Liver (tissue), 9 donors: ENCODE data around the gene GUCA2A. TPM values are rescaled to one million over a fixed set of nuclear protein-coding genes. Genes with fewer than 3 reads are reported as not detected.

Source experiments
- DNase-seq: peaks from one replicate; pipeline ENCODE4 v3.0.0-alpha.2; 2017; ENCODE audit warnings: low spot score
- H3K27ac ChIP-seq, 2 donors: one replicate each; pipeline ENCODE4 v1.7.0; 2013; ENCODE audit warnings: inconsistent platforms in 2 of 2, low read length in 2 of 2, control low read depth in 1 of 2, low read depth in 1 of 2, mild to moderate bottlenecking in 1 of 2
- H3K27me3 ChIP-seq, 4 donors: one replicate each; pipeline versions ENCODE4 v1.6.1 to v1.7.0; 2013; ENCODE audit warnings: low read length in 3 of 4, inconsistent platforms in 1 of 4, mild to moderate bottlenecking in 1 of 4, moderate library complexity in 1 of 4; ENCODE audit not compliant: control insufficient read depth in 4 of 4, insufficient read depth in 4 of 4
- H3K36me3 ChIP-seq, 4 donors: one replicate each; pipeline versions ENCODE4 v1.6.1 to v1.7.0; 2013; ENCODE audit warnings: low read length in 3 of 4, mild to moderate bottlenecking in 3 of 4, low read depth in 1 of 4, moderate library complexity in 1 of 4; ENCODE audit not compliant: control insufficient read depth in 4 of 4, insufficient read depth in 3 of 4
- H3K4me1 ChIP-seq, 4 donors: one replicate each; pipeline versions ENCODE4 v1.6.1 to v1.7.0; 2013; ENCODE audit warnings: low read length in 3 of 4, mild to moderate bottlenecking in 3 of 4, moderate library complexity in 1 of 4; ENCODE audit not compliant: control insufficient read depth in 4 of 4, insufficient read depth in 4 of 4
- H3K4me3 ChIP-seq, 3 donors: one replicate each; pipeline versions ENCODE4 v1.6.1 to v1.7.0; 2013; ENCODE audit warnings: low read length in 3 of 3, control low read depth in 1 of 3, low read depth in 1 of 3, mild to moderate bottlenecking in 1 of 3
- H3K9ac ChIP-seq, 2 donors: one replicate each; pipeline ENCODE4 v1.7.0; 2013; ENCODE audit warnings: low read length in 2 of 2, mild to moderate bottlenecking in 2 of 2, moderate library complexity in 2 of 2, control low read depth in 1 of 2, low read depth in 1 of 2
- H3K9me3 ChIP-seq, 4 donors: one replicate each; pipeline versions ENCODE4 v1.6.1 to v1.7.0; 2013; ENCODE audit warnings: low read length in 3 of 4; ENCODE audit not compliant: control insufficient read depth in 4 of 4
- ATF3 ChIP-seq: IDR thresholded peaks from 2 replicates; pipeline ENCODE4 v1.6.1; 2016; ENCODE audit warnings: antibody characterized with exemption
- EGR1 ChIP-seq, 2 donors: IDR thresholded peaks; 2 replicates each; pipeline ENCODE4 v1.6.1; 2016 to 2018; ENCODE audit warnings: antibody characterized with exemption in 2 of 2, low read depth in 2 of 2
- FOXA1 ChIP-seq: IDR thresholded peaks from 2 replicates; pipeline ENCODE4 v1.6.1; 2016; ENCODE audit warnings: antibody characterized with exemption
- FOXA2 ChIP-seq: IDR thresholded peaks from 2 replicates; pipeline ENCODE4 v1.6.1; 2016; ENCODE audit warnings: antibody characterized with exemption
- GABPA ChIP-seq, 2 donors: IDR thresholded peaks in 1 of 2; conservative IDR thresholded peaks in 1 of 2; 2 replicates each; pipeline ENCODE4 v1.6.1; 2016; ENCODE audit warnings: antibody characterized with exemption in 2 of 2, mild to moderate bottlenecking in 1 of 2, moderate library complexity in 1 of 2
- HNF4A ChIP-seq, 2 donors: conservative IDR thresholded peaks; 2 replicates each; pipeline ENCODE4 v1.6.1; 2016; ENCODE audit warnings: antibody characterized with exemption in 2 of 2, mild to moderate bottlenecking in 2 of 2
- HNF4G ChIP-seq: IDR thresholded peaks from 2 replicates; pipeline ENCODE4 v1.6.1; 2016; ENCODE audit warnings: antibody characterized with exemption
- JUND ChIP-seq, 2 donors: IDR thresholded peaks; 2 replicates each; pipeline ENCODE4 v1.6.1; 2016; ENCODE audit warnings: antibody characterized with exemption in 2 of 2
- NR2F2 ChIP-seq: IDR thresholded peaks from 2 replicates; pipeline ENCODE4 v1.6.1; 2016; ENCODE audit warnings: antibody characterized with exemption
- RAD21 ChIP-seq, 2 donors: IDR thresholded peaks; 2 replicates each; pipeline ENCODE4 v1.6.1; 2016; ENCODE audit warnings: antibody characterized with exemption in 2 of 2, mild to moderate bottlenecking in 2 of 2
- REST ChIP-seq: IDR thresholded peaks from 2 replicates; pipeline ENCODE4 v1.6.1; 2016; ENCODE audit warnings: antibody characterized with exemption, mild to moderate bottlenecking
- RXRA ChIP-seq, 2 donors: IDR thresholded peaks; 2 replicates each; pipeline ENCODE4 v1.6.1; 2017 to 2018; ENCODE audit warnings: antibody characterized with exemption in 2 of 2, mild to moderate bottlenecking in 1 of 2
- SP1 ChIP-seq: IDR thresholded peaks from 2 replicates; pipeline ENCODE4 v1.6.1; 2018; ENCODE audit warnings: antibody characterized with exemption, mild to moderate bottlenecking
- TAF1 ChIP-seq: conservative IDR thresholded peaks from 2 replicates; pipeline ENCODE4 v1.6.1; 2016; ENCODE audit warnings: antibody characterized with exemption, mild to moderate bottlenecking
- YY1 ChIP-seq: IDR thresholded peaks from 2 replicates; pipeline ENCODE4 v1.6.1; 2016; ENCODE audit warnings: antibody characterized with exemption, mild to moderate bottlenecking
- ZBTB33 ChIP-seq: IDR thresholded peaks from 2 replicates; pipeline ENCODE4 v1.6.1; 2016; ENCODE audit warnings: antibody characterized with exemption
- WGBS: extraction: QIAGEN DNeasy Blood & Tissue Kit; methylation state at CpG from one replicate; pipeline ENCODE4 v1.1.7; 2013; 5-methylcytosine and 5-hydroxymethylcytosine counted together
- polyA plus RNA-seq, 2 donors: library from polyadenylated mRNA; stranded (reverse) in 1 of 2; unstranded in 1 of 2; fragments of 200-250 nt in 1 of 2; fragments of >200 nt in 1 of 2; fragmentation: Nextera tagmentation in 1 of 2; extraction: Ambion mirVana in 1 of 2; gene quantifications; one replicate each; pipeline versions ENCODE4 v1.2.1 to v1.2.3, GENCODE V29; 2013 to 2015
- total RNA-seq, 2 donors: library from RNA; depleted of rRNA; stranded (reverse); fragments of >200 nt; gene quantifications; one replicate each; pipeline ENCODE4 v1.2.3, GENCODE V29; 2014
- TF ChIP-seq, protein P1 (sequence below): IDR thresholded peaks from 2 replicates; pipeline ENCODE4 v1.6.1; 2016; ENCODE audit warnings: antibody characterized with exemption
- TF ChIP-seq, protein P2 (sequence below): fragments of 150-350 bp; IDR thresholded peaks from 2 replicates; pipeline ENCODE4 v1.5.1; 2017; ENCODE audit warnings: improper control_type of control experiment, low read depth, low read length; ENCODE audit not compliant: missing input control
- donor health status: healthy.
- donor health status: healthy.
- donor health status: healthy.
- donor health status: healthy.
- donor health status: healthy.

The GUCA2A gene
- total and polyA plus RNA-seq, 4 donors = not detected

DNA sequence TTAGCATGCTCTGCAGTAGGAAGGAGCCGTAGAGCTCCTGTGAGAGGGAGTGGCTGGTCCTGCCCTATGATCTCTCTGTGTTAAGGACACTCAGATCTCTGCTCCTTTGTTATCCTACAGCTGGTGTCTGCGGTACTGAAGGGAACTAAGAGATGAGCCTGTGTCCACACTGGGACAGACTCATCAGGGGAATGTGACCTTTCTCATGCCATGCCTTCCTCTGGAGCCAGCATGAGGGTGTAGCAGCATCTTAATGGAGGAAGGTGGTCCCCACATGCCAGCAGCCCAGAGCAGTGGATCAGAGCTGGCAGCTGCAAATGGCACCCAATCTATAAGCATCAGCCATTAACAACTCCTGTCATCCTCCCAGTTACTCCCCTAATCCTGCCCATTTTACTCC is 36.0 kb downstream of the GUCA2A start:
- Histone ChIP-seq H3K4me1 (no peaks in the 10 kb centered on the region), H3K27ac (no peak overlapping the region), H3K4me3 (no peak overlapping the region), H3K36me3 (no peaks in the 10 kb centered on the region), H3K27me3 (no peaks in the 10 kb centered on the region), H3K9me3 (no peaks in the 10 kb centered on the region), H3K9ac (no peak overlapping the region)
- no peak for DNase-seq
- no peak for TF ChIP-seq TAF1
- no peak for TF ChIP-seq YY1
- no peak for TF ChIP-seq JUND (IDR thresholded peaks at IDR 0.05)
- no peak for TF ChIP-seq FOXA1
- TF ChIP-seq ZBTB33 = no peak
- no peak for TF ChIP-seq FOXA2
- no peak for TF ChIP-seq GABPA (IDR thresholded peaks at IDR 0.05 in 1 of 2, conservative IDR thresholded peaks at IDR 0.05 in 1 of 2)
- TF ChIP-seq EGR1 (IDR thresholded peaks at IDR 0.05; ENCODE audit: low read depth in 2 of 2) = no peak
- no peak for TF ChIP-seq HNF4A (conservative IDR thresholded peaks at IDR 0.05)
- TF ChIP-seq, protein P1, sequence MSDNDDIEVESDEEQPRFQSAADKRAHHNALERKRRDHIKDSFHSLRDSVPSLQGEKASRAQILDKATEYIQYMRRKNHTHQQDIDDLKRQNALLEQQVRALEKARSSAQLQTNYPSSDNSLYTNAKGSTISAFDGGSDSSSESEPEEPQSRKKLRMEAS = no peak
- no peak for TF ChIP-seq NR2F2
- TF ChIP-seq, protein P2, sequence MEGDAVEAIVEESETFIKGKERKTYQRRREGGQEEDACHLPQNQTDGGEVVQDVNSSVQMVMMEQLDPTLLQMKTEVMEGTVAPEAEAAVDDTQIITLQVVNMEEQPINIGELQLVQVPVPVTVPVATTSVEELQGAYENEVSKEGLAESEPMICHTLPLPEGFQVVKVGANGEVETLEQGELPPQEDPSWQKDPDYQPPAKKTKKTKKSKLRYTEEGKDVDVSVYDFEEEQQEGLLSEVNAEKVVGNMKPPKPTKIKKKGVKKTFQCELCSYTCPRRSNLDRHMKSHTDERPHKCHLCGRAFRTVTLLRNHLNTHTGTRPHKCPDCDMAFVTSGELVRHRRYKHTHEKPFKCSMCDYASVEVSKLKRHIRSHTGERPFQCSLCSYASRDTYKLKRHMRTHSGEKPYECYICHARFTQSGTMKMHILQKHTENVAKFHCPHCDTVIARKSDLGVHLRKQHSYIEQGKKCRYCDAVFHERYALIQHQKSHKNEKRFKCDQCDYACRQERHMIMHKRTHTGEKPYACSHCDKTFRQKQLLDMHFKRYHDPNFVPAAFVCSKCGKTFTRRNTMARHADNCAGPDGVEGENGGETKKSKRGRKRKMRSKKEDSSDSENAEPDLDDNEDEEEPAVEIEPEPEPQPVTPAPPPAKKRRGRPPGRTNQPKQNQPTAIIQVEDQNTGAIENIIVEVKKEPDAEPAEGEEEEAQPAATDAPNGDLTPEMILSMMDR = no peak
- no peak for TF ChIP-seq ATF3
- TF ChIP-seq SP1 = no peak
- TF ChIP-seq RAD21 (IDR thresholded peaks at IDR 0.05) = no peak
- no peak for TF ChIP-seq HNF4G
- no peak for TF ChIP-seq RXRA (IDR thresholded peaks at IDR 0.05)
- no peak for TF ChIP-seq REST
- 61% methylated on average over 2 of the region's 2 CpGs for WGBS
